ENCODE measurements around the gene SPATA7.
"Not testable (repeated sequence)": the region's sequence is repeated elsewhere in the genome, so short reads cannot be mapped to it uniquely, and the experiment has no call there.

SPATA7 gene

GRCh38 chr14:88385212-88386101, at the start of gene SPATA7:
SPATA7 (plus strand) TSS chr14:88385657; CDS start chr14:88385819, 162 bp downstream.
- peak; percentile 82 for DNase-seq

- DNase-seq = no peak
Observed at GRCh38 chr14:88340357-88340756, 45.1 kb upstream of the SPATA7 start.

- no peak for DNase-seq
Observed at GRCh38 chr14:88342980-88343379, 42.5 kb upstream of the SPATA7 start.

GRCh38 chr14:88346048-88346639, 39.3 kb upstream of the SPATA7 start:
- no peak for DNase-seq

- no peak for DNase-seq
Observed at GRCh38 chr14:88348546-88348945, 36.9 kb upstream of the SPATA7 start.

GRCh38 chr14:88351966-88352691, 33.3 kb upstream of the SPATA7 start:
- DNase-seq = no peak

GRCh38 chr14:88352698-88353097, 32.8 kb upstream of the SPATA7 start:
- no peak for DNase-seq

- no peak for DNase-seq
Observed at GRCh38 chr14:88354358-88354757, 31.1 kb upstream of the SPATA7 start.

GRCh38 chr14:88359500-88359899, 26.0 kb upstream of the SPATA7 start:
- no peak for DNase-seq

- no peak for DNase-seq
Observed at GRCh38 chr14:88363644-88364043, 21.8 kb upstream of the SPATA7 start.

- no peak for DNase-seq
Observed at GRCh38 chr14:88364710-88365413, 20.6 kb upstream of the SPATA7 start.

- DNase-seq = no peak
Observed at GRCh38 chr14:88369496-88369895, 16.0 kb upstream of the SPATA7 start.

- DNase-seq = no peak
Observed at GRCh38 chr14:88379706-88380343, 5.6 kb upstream of the SPATA7 start.

- peak; percentile 8 for DNase-seq
Observed at GRCh38 chr14:88380405-88380804, 5.1 kb upstream of the SPATA7 start.

GRCh38 chr14:88381634-88382033, 3.8 kb upstream of the SPATA7 start:
- not testable (repeated sequence) for DNase-seq

GRCh38 chr14:88384718-88385117, 739 bp upstream of the SPATA7 start:
- no peak for DNase-seq

- DNase-seq = no peak
Observed at GRCh38 chr14:88386256-88386794, 868 bp downstream of the SPATA7 start.

GRCh38 chr14:88388741-88389282, 3.4 kb downstream of the SPATA7 start:
- DNase-seq = no peak

- DNase-seq = no peak
Observed at GRCh38 chr14:88392609-88393008, 7.2 kb downstream of the SPATA7 start.

- DNase-seq = no peak
Observed at GRCh38 chr14:88411039-88411438, 25.6 kb downstream of the SPATA7 start.

- no peak for DNase-seq
Observed at GRCh38 chr14:88417594-88417993, 32.1 kb downstream of the SPATA7 start.

GRCh38 chr14:88420187-88420586, 34.7 kb downstream of the SPATA7 start:
- no peak for DNase-seq
